Measurements from ENCODE around the gene C1QTNF1. TPM values are rescaled to one million over a fixed set of nuclear protein-coding genes. Genes with fewer than 3 reads are reported as not detected.

The C1QTNF1 gene
- total and polyA plus RNA-seq, 9 of the 15 experiments (the other 6 are each of a cell fraction or from before 2014, with no cell fraction given), result 0.09 TPM; not detected in 8

DNA sequence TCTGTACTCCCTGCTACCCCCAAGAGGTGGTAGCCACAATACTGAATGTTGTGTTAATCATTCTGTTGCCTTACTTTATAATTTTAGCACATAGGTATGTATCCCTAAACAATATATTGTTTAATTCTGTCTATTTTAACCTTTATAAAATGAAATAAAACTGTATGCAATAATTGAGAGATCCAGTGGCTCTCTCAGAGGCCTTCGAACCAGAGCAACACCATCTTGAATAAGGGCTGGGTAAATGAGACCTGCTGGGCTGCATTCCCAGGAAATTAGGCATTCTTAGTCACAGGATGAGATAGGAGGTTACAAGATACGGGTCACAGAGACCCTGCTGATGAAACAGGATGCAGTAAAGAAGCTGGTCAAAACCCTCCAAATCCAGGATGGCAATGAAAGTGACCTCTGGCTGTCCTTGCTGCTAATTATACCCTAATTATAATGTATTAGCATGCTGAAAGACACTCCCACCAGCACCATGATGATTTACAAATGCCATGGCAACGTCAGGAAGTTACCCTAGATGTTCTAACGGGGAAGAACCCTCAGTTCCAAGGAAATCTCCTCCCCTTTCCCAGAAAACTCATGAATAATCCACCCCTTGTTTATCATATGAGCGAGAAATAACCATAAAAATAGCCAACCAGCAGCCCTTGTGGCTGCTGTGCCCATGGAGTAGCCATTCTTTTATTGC, 12.4 kb upstream of the C1QTNF1 start (continued):
- TF ChIP-seq, protein P1, sequence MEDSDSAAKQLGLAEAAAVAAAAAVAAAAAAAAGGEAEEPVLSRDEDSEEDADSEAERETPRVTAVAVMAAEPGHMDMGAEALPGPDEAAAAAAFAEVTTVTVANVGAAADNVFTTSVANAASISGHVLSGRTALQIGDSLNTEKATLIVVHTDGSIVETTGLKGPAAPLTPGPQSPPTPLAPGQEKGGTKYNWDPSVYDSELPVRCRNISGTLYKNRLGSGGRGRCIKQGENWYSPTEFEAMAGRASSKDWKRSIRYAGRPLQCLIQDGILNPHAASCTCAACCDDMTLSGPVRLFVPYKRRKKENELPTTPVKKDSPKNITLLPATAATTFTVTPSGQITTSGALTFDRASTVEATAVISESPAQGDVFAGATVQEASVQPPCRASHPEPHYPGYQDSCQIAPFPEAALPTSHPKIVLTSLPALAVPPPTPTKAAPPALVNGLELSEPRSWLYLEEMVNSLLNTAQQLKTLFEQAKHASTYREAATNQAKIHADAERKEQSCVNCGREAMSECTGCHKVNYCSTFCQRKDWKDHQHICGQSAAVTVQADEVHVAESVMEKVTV (CRISPR knock-in tag; IDR thresholded peaks at IDR 0.05), result peak; percentile 89
- TF ChIP-seq POLR3A (IDR thresholded peaks at IDR 0.05; ENCODE audit: borderline replicate concordance, extremely low read depth, insufficient read depth, insufficient read length) (no peak), HNRNPLL (IDR thresholded peaks at IDR 0.05; ENCODE audit: low read depth, low read length, poor library complexity, severe bottlenecking) (no peak), YY1 (IDR thresholded peaks at IDR 0.05; ENCODE audit: borderline replicate concordance in 1 of 3, control insufficient read depth in 1 of 3, extremely low read depth in 1 of 3, insufficient read depth in 3 of 3, insufficient read length in 1 of 3, insufficient replicate concordance in 2 of 3, low read depth in 1 of 3, low read length in 2 of 3) (no peak), MEF2A (IDR thresholded peaks at IDR 0.05; ENCODE audit: control insufficient read depth, low read depth, low read length) (no peak), ZNF239 (CRISPR knock-in tag; IDR thresholded peaks at IDR 0.05) (peak; percentile 96), PRPF4 (IDR thresholded peaks at IDR 0.05; ENCODE audit: insufficient read depth, low read depth, low read length, poor library complexity, severe bottlenecking) (no peak), ZNF134 (CRISPR knock-in tag; conservative IDR thresholded peaks at IDR 0.05) (peak; percentile 89), HCFC1 (IDR thresholded peaks at IDR 0.05; ENCODE audit: low read depth, low read length) (no peak), ZNF695 (CRISPR knock-in tag; IDR thresholded peaks at IDR 0.05) (no peak), ZNF76 (CRISPR knock-in tag; IDR thresholded peaks at IDR 0.05; ENCODE audit: borderline replicate concordance) (peak; percentile 99), ESRRB (CRISPR knock-in tag; IDR thresholded peaks at IDR 0.05; ENCODE audit: borderline replicate concordance) (0 out of 2 replicates have a peak, but pooled peaks have one; percentile 37), CHCHD3 (CRISPR knock-in tag; IDR thresholded peaks at IDR 0.05) (no peak)
- TF ChIP-seq, protein P2, sequence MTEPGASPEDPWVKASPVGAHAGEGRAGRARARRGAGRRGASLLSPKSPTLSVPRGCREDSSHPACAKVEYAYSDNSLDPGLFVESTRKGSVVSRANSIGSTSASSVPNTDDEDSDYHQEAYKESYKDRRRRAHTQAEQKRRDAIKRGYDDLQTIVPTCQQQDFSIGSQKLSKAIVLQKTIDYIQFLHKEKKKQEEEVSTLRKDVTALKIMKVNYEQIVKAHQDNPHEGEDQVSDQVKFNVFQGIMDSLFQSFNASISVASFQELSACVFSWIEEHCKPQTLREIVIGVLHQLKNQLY (CRISPR knock-in tag; conservative IDR thresholded peaks at IDR 0.05), result no peak
- TF ChIP-seq, protein P3, sequence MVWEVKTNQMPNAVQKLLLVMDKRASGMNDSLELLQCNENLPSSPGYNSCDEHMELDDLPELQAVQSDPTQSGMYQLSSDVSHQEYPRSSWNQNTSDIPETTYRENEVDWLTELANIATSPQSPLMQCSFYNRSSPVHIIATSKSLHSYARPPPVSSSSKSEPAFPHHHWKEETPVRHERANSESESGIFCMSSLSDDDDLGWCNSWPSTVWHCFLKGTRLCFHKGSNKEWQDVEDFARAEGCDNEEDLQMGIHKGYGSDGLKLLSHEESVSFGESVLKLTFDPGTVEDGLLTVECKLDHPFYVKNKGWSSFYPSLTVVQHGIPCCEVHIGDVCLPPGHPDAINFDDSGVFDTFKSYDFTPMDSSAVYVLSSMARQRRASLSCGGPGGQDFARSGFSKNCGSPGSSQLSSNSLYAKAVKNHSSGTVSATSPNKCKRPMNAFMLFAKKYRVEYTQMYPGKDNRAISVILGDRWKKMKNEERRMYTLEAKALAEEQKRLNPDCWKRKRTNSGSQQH (CRISPR knock-in tag; IDR thresholded peaks at IDR 0.05), result peak; percentile 99
- TF ChIP-seq, protein P4, sequence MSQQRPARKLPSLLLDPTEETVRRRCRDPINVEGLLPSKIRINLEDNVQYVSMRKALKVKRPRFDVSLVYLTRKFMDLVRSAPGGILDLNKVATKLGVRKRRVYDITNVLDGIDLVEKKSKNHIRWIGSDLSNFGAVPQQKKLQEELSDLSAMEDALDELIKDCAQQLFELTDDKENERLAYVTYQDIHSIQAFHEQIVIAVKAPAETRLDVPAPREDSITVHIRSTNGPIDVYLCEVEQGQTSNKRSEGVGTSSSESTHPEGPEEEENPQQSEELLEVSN (IDR thresholded peaks at IDR 0.05; ENCODE audit: borderline replicate concordance in 1 of 2, extremely low read depth in 1 of 2, insufficient read depth in 1 of 2, insufficient read length in 1 of 2, low read depth in 1 of 2, low read length in 1 of 2, poor library complexity in 1 of 2, severe bottlenecking in 1 of 2), result no peak
- TF ChIP-seq, protein P5, sequence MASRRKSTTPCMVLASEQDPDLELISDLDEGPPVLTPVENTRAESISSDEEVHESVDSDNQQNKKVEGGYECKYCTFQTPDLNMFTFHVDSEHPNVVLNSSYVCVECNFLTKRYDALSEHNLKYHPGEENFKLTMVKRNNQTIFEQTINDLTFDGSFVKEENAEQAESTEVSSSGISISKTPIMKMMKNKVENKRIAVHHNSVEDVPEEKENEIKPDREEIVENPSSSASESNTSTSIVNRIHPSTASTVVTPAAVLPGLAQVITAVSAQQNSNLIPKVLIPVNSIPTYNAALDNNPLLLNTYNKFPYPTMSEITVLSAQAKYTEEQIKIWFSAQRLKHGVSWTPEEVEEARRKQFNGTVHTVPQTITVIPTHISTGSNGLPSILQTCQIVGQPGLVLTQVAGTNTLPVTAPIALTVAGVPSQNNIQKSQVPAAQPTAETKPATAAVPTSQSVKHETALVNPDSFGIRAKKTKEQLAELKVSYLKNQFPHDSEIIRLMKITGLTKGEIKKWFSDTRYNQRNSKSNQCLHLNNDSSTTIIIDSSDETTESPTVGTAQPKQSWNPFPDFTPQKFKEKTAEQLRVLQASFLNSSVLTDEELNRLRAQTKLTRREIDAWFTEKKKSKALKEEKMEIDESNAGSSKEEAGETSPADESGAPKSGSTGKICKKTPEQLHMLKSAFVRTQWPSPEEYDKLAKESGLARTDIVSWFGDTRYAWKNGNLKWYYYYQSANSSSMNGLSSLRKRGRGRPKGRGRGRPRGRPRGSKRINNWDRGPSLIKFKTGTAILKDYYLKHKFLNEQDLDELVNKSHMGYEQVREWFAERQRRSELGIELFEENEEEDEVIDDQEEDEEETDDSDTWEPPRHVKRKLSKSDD (conservative IDR thresholded peaks at IDR 0.05; ENCODE audit: low read length), result no peak

Measured in K562 (cell line).